Hematopoietic multipotent progenitor cell (in vitro differentiated cells): ENCODE measurements around the gene CX3CL1. TPM values are rescaled to one million over a fixed set of nuclear protein-coding genes. Genes with fewer than 3 reads are reported as not detected.

ENCODE experiments used
- DNase-seq, 3 donors: peaks; one replicate each; pipeline ENCODE4 v3.0.0-alpha.2; 2011 to 2015; ENCODE audit warnings: low read depth in 2 of 3, low spot score in 2 of 3
- total RNA-seq: library from RNA; depleted of rRNA; stranded (reverse); fragments of >200 nt; gene quantifications from one replicate; pipeline ENCODE4 v1.2.3, GENCODE V29; 2012

Gene CX3CL1
- total RNA-seq, 1 donor = under 0.01 TPM

- DNase-seq = no peak
These were observed 29.8 kb downstream of the CX3CL1 start for GRCh38 chr16:57401943-57402640.

GRCh38 chr16:57403965-57404817, 31.9 kb downstream of the CX3CL1 start, which contains the start of gene CCL17:
Gene CCL17, plus strand, starts transcription at chr16:57404767. Its CDS starts 9,166 bp downstream, at chr16:57413933.
- no peak for DNase-seq

GRCh38 chr16:57405097-57405496, 32.8 kb downstream of the CX3CL1 start:
- DNase-seq = no peak

- peak in 1 of 3 donors; percentile 28 for DNase-seq
These were observed 34.6 kb downstream of the CX3CL1 start for GRCh38 chr16:57406881-57407280.

GRCh38 chr16:57407521-57408353, 35.4 kb downstream of the CX3CL1 start:
- DNase-seq = no peak

- no peak for DNase-seq
These were observed 36.8 kb downstream of the CX3CL1 start for GRCh38 chr16:57409065-57409464.

- DNase-seq = no peak
These were observed 37.7 kb downstream of the CX3CL1 start for GRCh38 chr16:57409870-57410587.

- no peak for DNase-seq
These were observed 39.2 kb downstream of the CX3CL1 start for GRCh38 chr16:57411362-57411976.

GRCh38 chr16:57412584-57412983, 40.3 kb downstream of the CX3CL1 start:
- DNase-seq = no peak

GRCh38 chr16:57413301-57413730, 41.0 kb downstream of the CX3CL1 start:
- no peak for DNase-seq

- DNase-seq = no peak
These were observed 41.4 kb downstream of the CX3CL1 start for GRCh38 chr16:57413733-57414132.

- no peak for DNase-seq
These were observed 43.8 kb downstream of the CX3CL1 start for GRCh38 chr16:57416084-57416483.

- no peak for DNase-seq
These were observed 47.2 kb downstream of the CX3CL1 start for GRCh38 chr16:57419506-57419905.

- peak in 1 of 3 donors; percentile 27 for DNase-seq
These were observed 50.0 kb downstream of the CX3CL1 start for GRCh38 chr16:57422026-57422944.

GRCh38 chr16:57423152-57423551, 50.9 kb downstream of the CX3CL1 start:
- DNase-seq = no peak

- DNase-seq = no peak
These were observed 52.3 kb downstream of the CX3CL1 start for GRCh38 chr16:57424583-57424982.

- no peak for DNase-seq
These were observed 54.1 kb downstream of the CX3CL1 start for GRCh38 chr16:57426356-57426755.

GRCh38 chr16:57427307-57427706, 55.0 kb downstream of the CX3CL1 start:
- DNase-seq = no peak

GRCh38 chr16:57427824-57428223, 55.5 kb downstream of the CX3CL1 start:
- DNase-seq = no peak
